ENCODE results near the gene KCNIP4.

- TF ChIP-seq, protein P1, sequence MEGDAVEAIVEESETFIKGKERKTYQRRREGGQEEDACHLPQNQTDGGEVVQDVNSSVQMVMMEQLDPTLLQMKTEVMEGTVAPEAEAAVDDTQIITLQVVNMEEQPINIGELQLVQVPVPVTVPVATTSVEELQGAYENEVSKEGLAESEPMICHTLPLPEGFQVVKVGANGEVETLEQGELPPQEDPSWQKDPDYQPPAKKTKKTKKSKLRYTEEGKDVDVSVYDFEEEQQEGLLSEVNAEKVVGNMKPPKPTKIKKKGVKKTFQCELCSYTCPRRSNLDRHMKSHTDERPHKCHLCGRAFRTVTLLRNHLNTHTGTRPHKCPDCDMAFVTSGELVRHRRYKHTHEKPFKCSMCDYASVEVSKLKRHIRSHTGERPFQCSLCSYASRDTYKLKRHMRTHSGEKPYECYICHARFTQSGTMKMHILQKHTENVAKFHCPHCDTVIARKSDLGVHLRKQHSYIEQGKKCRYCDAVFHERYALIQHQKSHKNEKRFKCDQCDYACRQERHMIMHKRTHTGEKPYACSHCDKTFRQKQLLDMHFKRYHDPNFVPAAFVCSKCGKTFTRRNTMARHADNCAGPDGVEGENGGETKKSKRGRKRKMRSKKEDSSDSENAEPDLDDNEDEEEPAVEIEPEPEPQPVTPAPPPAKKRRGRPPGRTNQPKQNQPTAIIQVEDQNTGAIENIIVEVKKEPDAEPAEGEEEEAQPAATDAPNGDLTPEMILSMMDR (IDR thresholded peaks at IDR 0.05): no peak
- TF ChIP-seq POLR2A (IDR thresholded peaks at IDR 0.05): no peak
These were observed 1078.1 kb downstream of the KCNIP4 start for GRCh38 chr4:20870436-20870835.
